Effector CD8-positive, alpha-beta T cell (primary cell): ENCODE results near the gene KNDC1.

Source experiments
- DNase-seq: peaks from one replicate; lab custom pipeline; 2025; lab: John Stamatoyannopoulos, UW

Gene KNDC1

GRCh38 chr10:133190225-133190624 lies 30.2 kb downstream of the KNDC1 start:
- DNase-seq, result no peak

GRCh38 chr10:133191651-133192050 lies 31.6 kb downstream of the KNDC1 start:
- no peak for DNase-seq

GRCh38 chr10:133194151-133194550 lies 34.1 kb downstream of the KNDC1 start:
- no peak for DNase-seq

- no peak for DNase-seq
Measured at GRCh38 chr10:133195096-133195495, 35.1 kb downstream of the KNDC1 start.

- DNase-seq, result no peak
Measured at GRCh38 chr10:133195611-133196010, 35.6 kb downstream of the KNDC1 start.

GRCh38 chr10:133196221-133196915 lies 36.3 kb downstream of the KNDC1 start:
- no peak for DNase-seq

GRCh38 chr10:133196936-133197758 lies 37.1 kb downstream of the KNDC1 start:
- DNase-seq, result no peak

- no peak for DNase-seq
Measured at GRCh38 chr10:133197786-133198185, 37.8 kb downstream of the KNDC1 start.

- DNase-seq, result no peak
Measured at GRCh38 chr10:133198206-133198605, 38.2 kb downstream of the KNDC1 start.

- no peak for DNase-seq
Measured at GRCh38 chr10:133198621-133199487, 38.8 kb downstream of the KNDC1 start.

- DNase-seq, result no peak
Measured at GRCh38 chr10:133199488-133199885, 39.5 kb downstream of the KNDC1 start.

GRCh38 chr10:133199992-133200611 lies 40.1 kb downstream of the KNDC1 start:
- DNase-seq, result no peak

- DNase-seq, result no peak
Measured at GRCh38 chr10:133200621-133201031, 40.6 kb downstream of the KNDC1 start.

GRCh38 chr10:133201151-133201947 lies 41.3 kb downstream of the KNDC1 start:
- no peak for DNase-seq

- DNase-seq, result no peak
Measured at GRCh38 chr10:133201948-133202725, 42.1 kb downstream of the KNDC1 start.

GRCh38 chr10:133202778-133203651 lies 43.0 kb downstream of the KNDC1 start:
- no peak for DNase-seq

GRCh38 chr10:133203652-133204195 lies 43.7 kb downstream of the KNDC1 start:
- DNase-seq, result no peak

- no peak for DNase-seq
Measured at GRCh38 chr10:133204226-133205015, 44.4 kb downstream of the KNDC1 start.
